H1 (cell line): Measurements from ENCODE around the gene ATP5F1E.

Source experiments
- CBX8 ChIP-seq: fragments of 300-800, 300-1000 bp; sonication (generic); IDR thresholded peaks from 2 replicates; pipeline ENCODE4 v1.7.1; 2016; ENCODE audit warnings: low read depth, low read length, borderline replicate concordance
- CEBPB ChIP-seq: IDR thresholded peaks from 2 replicates; pipeline ENCODE4 v1.6.1; 2012; ENCODE audit warnings: low read depth, low read length
- EP300 ChIP-seq, 2 experiments: IDR thresholded peaks; 1 replicate in 1 of 2; 2 replicates in 1 of 2; pipeline ENCODE4 v1.6.1; 2011 to 2012; ENCODE audit warnings: low read depth in 2 of 2, low read length in 2 of 2, mild to moderate bottlenecking in 2 of 2, borderline replicate concordance in 1 of 2, inconsistent platforms in 1 of 2, moderate library complexity in 1 of 2
- EZH2 ChIP-seq: fragments of 200-600 bp; sonication (generic); IDR thresholded peaks from 2 replicates; pipeline ENCODE4 v1.7.1; 2012; ENCODE audit warnings: low read depth, mild to moderate bottlenecking, moderate library complexity, low read length, inconsistent platforms; ENCODE audit not compliant: severe bottlenecking
- HDAC2 ChIP-seq, 2 experiments: fragments of 300-600 bp in 1 of 2; sonication (generic) in 1 of 2; IDR thresholded peaks; 2 replicates each; pipeline ENCODE4 v1.6.1; 2011 to 2012; ENCODE audit warnings: low read depth in 2 of 2, low read length in 2 of 2, mild to moderate bottlenecking in 2 of 2, moderate library complexity in 2 of 2, borderline replicate concordance in 1 of 2, inconsistent platforms in 1 of 2
- NRF1 ChIP-seq: IDR thresholded peaks from 2 replicates; pipeline ENCODE4 v1.6.1; 2011; ENCODE audit warnings: mild to moderate bottlenecking, low read depth, low read length, improper control_type of control experiment
- POLR2A ChIP-seq, 2 experiments: IDR thresholded peaks; 1 replicate in 1 of 2; 2 replicates in 1 of 2; pipeline ENCODE4 v1.6.1; 2011; ENCODE audit warnings: low read depth in 2 of 2, low read length in 2 of 2, mild to moderate bottlenecking in 2 of 2; ENCODE audit errors: control extremely low read depth in 1 of 2
- SIN3A ChIP-seq, 2 experiments: IDR thresholded peaks in 1 of 2; conservative IDR thresholded peaks in 1 of 2; 2 replicates each; pipeline ENCODE4 v1.6.1; 2011 to 2012; ENCODE audit warnings: low read length in 2 of 2, improper control_type of control experiment in 1 of 2, low read depth in 1 of 2, mild to moderate bottlenecking in 1 of 2
- SRF ChIP-seq: IDR thresholded peaks from 2 replicates; pipeline ENCODE4 v1.6.1; 2011; ENCODE audit warnings: mild to moderate bottlenecking, low read depth, low read length, moderate library complexity
- TAF1 ChIP-seq: IDR thresholded peaks from 2 replicates; pipeline ENCODE4 v1.6.1; 2011; ENCODE audit warnings: mild to moderate bottlenecking, low read depth, low read length
- YY1 ChIP-seq: IDR thresholded peaks from 2 replicates; pipeline ENCODE4 v1.6.1; 2011; ENCODE audit warnings: low read depth, mild to moderate bottlenecking, low read length
- TF ChIP-seq, protein P1 (sequence below), 3 experiments: IDR thresholded peaks; 1 replicate in 2 of 3; 2 replicates in 1 of 3; pipeline versions ENCODE4 v1.5.1 to v1.6.1; 2011; ENCODE audit warnings: low read length in 3 of 3, mild to moderate bottlenecking in 3 of 3, inconsistent platforms in 2 of 3, low read depth in 1 of 3, moderate library complexity in 1 of 3; ENCODE audit not compliant: insufficient read depth in 1 of 3; ENCODE audit errors: control extremely low read depth in 1 of 3

GRCh38 chr20:59018817-59019216 is 13.3 kb downstream of the ATP5F1E start:
- TF ChIP-seq HDAC2 (IDR thresholded peaks at IDR 0.05; ENCODE audit: borderline replicate concordance in 1 of 2, low read depth in 2 of 2, low read length in 2 of 2), result no peak
- TF ChIP-seq, protein P1, sequence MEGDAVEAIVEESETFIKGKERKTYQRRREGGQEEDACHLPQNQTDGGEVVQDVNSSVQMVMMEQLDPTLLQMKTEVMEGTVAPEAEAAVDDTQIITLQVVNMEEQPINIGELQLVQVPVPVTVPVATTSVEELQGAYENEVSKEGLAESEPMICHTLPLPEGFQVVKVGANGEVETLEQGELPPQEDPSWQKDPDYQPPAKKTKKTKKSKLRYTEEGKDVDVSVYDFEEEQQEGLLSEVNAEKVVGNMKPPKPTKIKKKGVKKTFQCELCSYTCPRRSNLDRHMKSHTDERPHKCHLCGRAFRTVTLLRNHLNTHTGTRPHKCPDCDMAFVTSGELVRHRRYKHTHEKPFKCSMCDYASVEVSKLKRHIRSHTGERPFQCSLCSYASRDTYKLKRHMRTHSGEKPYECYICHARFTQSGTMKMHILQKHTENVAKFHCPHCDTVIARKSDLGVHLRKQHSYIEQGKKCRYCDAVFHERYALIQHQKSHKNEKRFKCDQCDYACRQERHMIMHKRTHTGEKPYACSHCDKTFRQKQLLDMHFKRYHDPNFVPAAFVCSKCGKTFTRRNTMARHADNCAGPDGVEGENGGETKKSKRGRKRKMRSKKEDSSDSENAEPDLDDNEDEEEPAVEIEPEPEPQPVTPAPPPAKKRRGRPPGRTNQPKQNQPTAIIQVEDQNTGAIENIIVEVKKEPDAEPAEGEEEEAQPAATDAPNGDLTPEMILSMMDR (IDR thresholded peaks at IDR 0.05; ENCODE audit: control extremely low read depth in 1 of 3, insufficient read depth in 1 of 3, low read depth in 1 of 3, low read length in 3 of 3), result no peak
- no peak for TF ChIP-seq SRF
- no peak for TF ChIP-seq YY1
- TF ChIP-seq CEBPB, result no peak
- no peak for TF ChIP-seq POLR2A (IDR thresholded peaks at IDR 0.05; ENCODE audit: control extremely low read depth in 1 of 2, low read depth in 2 of 2, low read length in 2 of 2)
- no peak for TF ChIP-seq EP300 (IDR thresholded peaks at IDR 0.05; ENCODE audit: borderline replicate concordance in 1 of 2, low read depth in 2 of 2, low read length in 2 of 2)
- TF ChIP-seq EZH2, result no peak
- no peak for TF ChIP-seq CBX8
- no peak for TF ChIP-seq NRF1
- no peak for TF ChIP-seq SIN3A (conservative IDR thresholded peaks at IDR 0.05 in 1 of 2, IDR thresholded peaks at IDR 0.05 in 1 of 2; ENCODE audit: low read depth in 1 of 2, low read length in 2 of 2)
- no peak for TF ChIP-seq TAF1
